HepG2 (cell line): ENCODE data around the gene OSBPL10. TPM values are rescaled to one million over a fixed set of nuclear protein-coding genes. Genes with fewer than 3 reads are reported as not detected.

Experiments used
- ATAC-seq: fragments of 200-7000 bp; cut with Tn5 transposase; 3 replicates; pipeline ENCODE4 v1.9.1; 2020; ENCODE audit warnings: mild to moderate bottlenecking, moderate library complexity
- BruUV-seq: library from RNA; stranded (reverse); fragments of 400-500 nt; replicated peaks from 2 replicates; lab custom pipeline; 2021; lab: Mats Ljungman, UMichigan
- CTCF ChIA-PET: fragments of 300-600 bp; formaldehyde crosslinking; extraction: SDS; loops from one replicate; lab custom pipeline; 2021; ENCODE audit warnings: low total read pairs, inconsistent platforms, low intra/inter-chr PET ratio; lab: Yijun Ruan, JAX
- POLR2A ChIA-PET: fragments of 350-600 bp; sonication (Branson Sonifier 250); formaldehyde crosslinking; loops from one replicate; lab custom pipeline; 2020; ENCODE audit warnings: antibody characterized with exemption, inconsistent platforms; lab: Yijun Ruan, JAX
- DNase-seq: peaks from one replicate; pipeline ENCODE4 v3.0.0-alpha.2; 2015; ENCODE audit warnings: low spot score
- FAIRE-seq: peaks from 3 replicates; lab custom pipeline; 2011; peaks lifted over from hg19 to GRCh38; lab: Jason Lieb, UNC
- H2AFZ ChIP-seq: one replicate; pipeline ENCODE4 v1.6.1; 2011; ENCODE audit warnings: low read length, inconsistent platforms
- H3K27ac ChIP-seq: fragments of 300-600 bp; 3 replicates; pipeline ENCODE4 v1.8.0; 2011; ENCODE audit warnings: mixed run types, mild to moderate bottlenecking, mixed read lengths, low read length, inconsistent platforms; ENCODE audit not compliant: insufficient read depth; ENCODE audit errors: extremely low read length
- H3K27me3 ChIP-seq, 2 experiments: fragments of 200-600 bp in 1 of 2; 2 replicates in 1 of 2; 3 replicates in 1 of 2; pipeline versions ENCODE4 v1.6.0 to v1.8.0; 2011; ENCODE audit warnings: low read length in 2 of 2, mild to moderate bottlenecking in 2 of 2, moderate library complexity in 2 of 2, inconsistent platforms in 1 of 2; ENCODE audit not compliant: insufficient read depth in 2 of 2, control insufficient read depth in 1 of 2
- H3K36me3 ChIP-seq, 2 experiments: fragments of 200-600 bp in 1 of 2; replicated peaks in 1 of 2; 2 replicates in 1 of 2; 3 replicates in 1 of 2; pipeline versions ENCODE4 v1.5.1 to v1.8.0; 2011; ENCODE audit warnings: low read length in 2 of 2, inconsistent platforms in 1 of 2; ENCODE audit not compliant: insufficient read depth in 2 of 2, control insufficient read depth in 1 of 2
- H3K4me1 ChIP-seq: 2 replicates; pipeline ENCODE4 v1.5.1; 2012; ENCODE audit warnings: low read length, inconsistent platforms; ENCODE audit not compliant: insufficient read depth
- H3K4me2 ChIP-seq: 2 replicates; pipeline ENCODE4 v1.6.0; 2011; ENCODE audit warnings: low read depth, low read length, inconsistent platforms
- H3K4me3 ChIP-seq, 3 experiments: fragments of 200-600 bp in 1 of 3; sonication (generic), shearing (Covaris generic) in 1 of 3; replicated peaks in 1 of 3; 2 replicates each; pipeline ENCODE4 v1.5.1; 2011 to 2016; ENCODE audit warnings: low read length in 3 of 3, inconsistent platforms in 2 of 3, low read depth in 2 of 3, mild to moderate bottlenecking in 2 of 3, control low read depth in 1 of 3, mixed read lengths in 1 of 3; ENCODE audit not compliant: insufficient read depth in 1 of 3
- H3K79me2 ChIP-seq: one replicate; pipeline ENCODE4 v1.6.1; 2011; ENCODE audit warnings: low read length, inconsistent platforms; ENCODE audit not compliant: insufficient read depth
- H3K9ac ChIP-seq: 2 replicates; pipeline ENCODE4 v1.6.0; 2011; ENCODE audit warnings: mild to moderate bottlenecking, low read depth, low read length, inconsistent platforms; ENCODE audit not compliant: insufficient read depth
- H3K9me3 ChIP-seq: 2 replicates; pipeline ENCODE4 v1.5.1; 2012; ENCODE audit warnings: mild to moderate bottlenecking, low read length
- H4K20me1 ChIP-seq: 2 replicates; pipeline ENCODE4 v1.6.0; 2011; ENCODE audit warnings: inconsistent platforms, mild to moderate bottlenecking, low read length, moderate library complexity; ENCODE audit not compliant: insufficient read depth
- DR1 ChIP-seq: sonication (generic); formaldehyde crosslinking; IDR thresholded peaks from 2 replicates; pipeline ENCODE4 v1.8.0; 2021; ENCODE audit warnings: mild to moderate bottlenecking, missing genetic modification reagents, inconsistent platforms
- HNRNPL ChIP-seq: fragments of 200-400 bp; formaldehyde crosslinking; IDR thresholded peaks from 2 replicates; pipeline ENCODE4 v1.6.1; 2017; ENCODE audit warnings: mild to moderate bottlenecking, low read depth, low read length
- SIN3B ChIP-seq: fragments of 150-350 bp; IDR thresholded peaks from 2 replicates; pipeline ENCODE4 v1.6.1; 2014; ENCODE audit warnings: low read length
- SP5 ChIP-seq: IDR thresholded peaks from 2 replicates; pipeline ENCODE4 v1.6.1; 2016; ENCODE audit warnings: low read depth, borderline replicate concordance
- SRF ChIP-seq: IDR thresholded peaks from 2 replicates; pipeline ENCODE4 v1.6.1; 2011; ENCODE audit warnings: mild to moderate bottlenecking, low read depth, low read length, moderate library complexity
- SRSF9 ChIP-seq: fragments of 200-400 bp; formaldehyde crosslinking; IDR thresholded peaks from 2 replicates; pipeline ENCODE4 v1.6.1; 2018; ENCODE audit warnings: borderline replicate concordance, mild to moderate bottlenecking, low read depth, low read length; ENCODE audit not compliant: insufficient read depth, poor library complexity, severe bottlenecking
- ZBTB3 ChIP-seq: sonication (generic); formaldehyde crosslinking; IDR thresholded peaks from 2 replicates; pipeline ENCODE4 v1.4.0; 2020; ENCODE audit warnings: low read depth, mild to moderate bottlenecking, moderate library complexity, missing genetic modification reagents, borderline replicate concordance
- ZNF574 ChIP-seq: sonication (generic); formaldehyde crosslinking; IDR thresholded peaks from 2 replicates; pipeline ENCODE4 v1.4.0; 2020; ENCODE audit warnings: missing genetic modification reagents
- ZNF614 ChIP-seq: IDR thresholded peaks from 2 replicates; pipeline ENCODE4 v1.6.1; 2018; ENCODE audit warnings: missing biosample characterization, missing genetic modification reagents, inconsistent platforms, borderline replicate concordance
- ZNF768 ChIP-seq: sonication (generic); formaldehyde crosslinking; IDR thresholded peaks from 2 replicates; pipeline ENCODE4 v1.4.0; 2020; ENCODE audit warnings: missing genetic modification reagents
- WGBS: methylation state at CpG from one replicate; pipeline ENCODE4 v1.1.6; 2017; ENCODE audit warnings: low lambda C conversion rate; 5-methylcytosine and 5-hydroxymethylcytosine counted together
- in situ Hi-C: cut with HindIII; loops from 2 replicates; pipeline ENCODE4 v1.10.0; 2017; ENCODE audit warnings: low pct_unique_long_range_greater_than_20kb; ENCODE audit not compliant: extremely low pct_ligation_motif_present
- intact Hi-C: fragments of 100-400 bp; cut with micrococcal nuclease; formaldehyde crosslinking; loops from one replicate; pipeline ENCODE4 v1.10.0; 2022; ENCODE audit not compliant: unreplicated experiment
- polyA plus RNA-seq, 8 experiments: library from polyadenylated mRNA; depleted of rRNA in 3 of 8; stranded (reverse) in 7 of 8; unstranded in 1 of 8; fragments of >200 nt; fragmentation: Illumina TruSeq in 4 of 8; extraction: Trizol in 4 of 8; gene quantifications; 2 replicates each; pipeline versions ENCODE4 v1.2.1 to v1.2.3, GENCODE V29; 2011 to 2016; ENCODE audit warnings: low read depth in 4 of 8, missing spikeins in 1 of 8, mixed read lengths in 1 of 8; ENCODE audit not compliant: insufficient read depth in 1 of 8
- total RNA-seq, 5 experiments: library from RNA; depleted of rRNA; stranded (reverse); fragments of >200 nt; fragmentation: Illumina TruSeq; extraction: Trizol; gene quantifications; 2 replicates each; pipeline ENCODE4 v1.2.3, GENCODE V29; 2016; ENCODE audit warnings: low read depth in 1 of 5
- TF ChIP-seq, protein P1 (sequence below): sonication (generic); formaldehyde crosslinking; IDR thresholded peaks from 2 replicates; pipeline ENCODE4 v1.5.1; 2020; ENCODE audit warnings: mild to moderate bottlenecking, missing genetic modification reagents, borderline replicate concordance

OSBPL10 gene
- total and polyA plus RNA-seq, 2 of the 13 experiments (the other 11 are each of a cell fraction or from before 2014, with no cell fraction given) = 10.3 to 28.6 TPM

DNA sequence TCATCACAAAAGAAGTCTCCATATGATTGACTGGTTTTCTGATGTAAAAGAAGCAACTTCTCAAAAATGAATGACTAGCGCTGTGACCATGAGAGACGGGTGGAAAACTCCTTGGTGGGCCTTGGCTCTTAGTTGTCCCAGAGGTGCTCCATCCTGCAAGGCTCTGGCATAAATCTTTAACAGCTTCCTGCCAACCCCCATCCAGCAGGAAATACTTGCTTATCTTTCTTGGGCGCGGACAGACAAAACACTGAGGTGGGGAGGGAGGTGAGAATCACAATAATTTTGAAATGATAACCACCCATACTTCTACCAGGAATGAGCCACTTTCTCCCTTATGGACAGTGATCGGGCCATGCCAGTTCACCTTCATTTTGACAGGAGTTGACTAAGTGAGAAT is 319.8 kb downstream of the OSBPL10 start:
- no peak for FAIRE-seq
- Histone ChIP-seq H3K79me2 (no peaks in the 10 kb centered on the region), H3K9ac (no peak overlapping the region), H3K9me3 (no peaks in the 10 kb centered on the region), H2AFZ (no peak overlapping the region), H3K4me3 (no peak overlapping the region), H3K4me1 (peaks cover 14% of the 10 kb centered on the region), H3K36me3 (peaks cover 11 to 19% of the 10 kb centered on the region in 2 experiments; a peak in 3 of 5 replicates), H3K27ac (no peak overlapping the region), H4K20me1 (no peaks in the 10 kb centered on the region), H3K4me2 (no peak overlapping the region), H3K27me3 (no peaks in the 10 kb centered on the region)
- POLR2A ChIA-PET = no interaction called here
- no TSS peak for BruUV-seq
- no peak for TF ChIP-seq ZBTB3 (CRISPR knock-in tag)
- no peak for TF ChIP-seq ZNF574 (CRISPR knock-in tag)
- no peak for TF ChIP-seq SIN3B
- no peak for TF ChIP-seq DR1 (CRISPR knock-in tag)
- no peak for TF ChIP-seq ZNF768 (CRISPR knock-in tag)
- no peak for TF ChIP-seq SRF
- no peak for TF ChIP-seq SRSF9
- no peak for TF ChIP-seq ZNF614
- TF ChIP-seq, protein P1, sequence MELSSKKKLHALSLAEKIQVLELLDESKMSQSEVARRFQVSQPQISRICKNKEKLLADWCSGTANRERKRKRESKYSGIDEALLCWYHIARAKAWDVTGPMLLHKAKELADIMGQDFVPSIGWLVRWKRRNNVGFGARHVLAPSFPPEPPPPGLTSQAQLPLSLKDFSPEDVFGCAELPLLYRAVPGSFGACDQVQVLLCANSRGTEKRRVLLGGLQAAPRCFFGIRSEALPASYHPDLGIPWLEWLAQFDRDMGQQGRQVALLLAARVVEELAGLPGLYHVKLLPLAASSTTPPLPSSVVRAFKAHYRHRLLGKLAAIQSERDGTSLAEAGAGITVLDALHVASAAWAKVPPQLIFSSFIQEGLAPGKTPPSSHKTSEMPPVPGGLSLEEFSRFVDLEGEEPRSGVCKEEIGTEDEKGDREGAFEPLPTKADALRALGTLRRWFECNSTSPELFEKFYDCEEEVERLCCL (CRISPR knock-in tag) = no peak
- no peak for TF ChIP-seq SP5 (CRISPR knock-in tag)
- TF ChIP-seq HNRNPL = no peak
- CTCF ChIA-PET = no interaction called here
- in situ Hi-C loops = no loop called here
- intact Hi-C loops = no loop called here
- no peak for DNase-seq
- 97% methylated on average over 5 of the region's 5 CpGs for WGBS
- ATAC-seq = no peak
